Coronary artery (tissue), 2 donors: Measurements from ENCODE around the gene OR2Z1.
"Not testable (repeated sequence)": the region's sequence is repeated elsewhere in the genome, so short reads cannot be mapped to it uniquely, and the experiment has no call there.

Source experiments
- DNase-seq: peaks from one replicate; pipeline ENCODE4 v3.0.0-alpha.2; 2017; ENCODE audit warnings: low spot score
- H3K27ac ChIP-seq, 2 donors: fragments of 200-600 bp; sonication (generic); one replicate each; pipeline ENCODE4 v1.5.1; 2016 to 2019
- H3K4me3 ChIP-seq: fragments of 200-600 bp; sonication (generic); 2 replicates; pipeline ENCODE4 v1.5.1; 2016; ENCODE audit warnings: mild to moderate bottlenecking, moderate library complexity
- TF ChIP-seq, protein P1 (sequence below): fragments of 200-600 bp; sonication (generic); IDR thresholded peaks from one replicate; pipeline ENCODE4 v1.5.1; 2019; ENCODE audit warnings: antibody characterized with exemption

Gene OR2Z1

DNA sequence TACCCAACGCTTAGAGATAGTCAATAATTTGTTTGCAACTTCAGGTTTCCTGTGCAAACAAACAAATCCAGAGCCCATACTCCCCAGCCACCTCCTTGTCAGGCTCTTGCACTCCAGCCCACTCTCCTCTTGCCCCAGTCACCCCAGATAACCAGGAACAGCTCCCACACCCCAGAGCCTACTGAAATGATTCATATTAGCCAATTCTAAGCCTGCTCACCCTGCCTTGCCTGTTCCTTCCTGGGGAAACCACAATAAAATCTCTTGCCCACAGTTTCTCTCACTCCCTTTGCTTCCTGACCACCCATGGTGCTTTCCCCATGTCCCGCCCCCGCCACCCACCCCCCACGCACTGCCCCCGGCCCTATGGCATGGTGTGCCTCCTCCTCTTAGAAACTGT, 19.1 kb upstream of the OR2Z1 start:
- TF ChIP-seq, protein P1, sequence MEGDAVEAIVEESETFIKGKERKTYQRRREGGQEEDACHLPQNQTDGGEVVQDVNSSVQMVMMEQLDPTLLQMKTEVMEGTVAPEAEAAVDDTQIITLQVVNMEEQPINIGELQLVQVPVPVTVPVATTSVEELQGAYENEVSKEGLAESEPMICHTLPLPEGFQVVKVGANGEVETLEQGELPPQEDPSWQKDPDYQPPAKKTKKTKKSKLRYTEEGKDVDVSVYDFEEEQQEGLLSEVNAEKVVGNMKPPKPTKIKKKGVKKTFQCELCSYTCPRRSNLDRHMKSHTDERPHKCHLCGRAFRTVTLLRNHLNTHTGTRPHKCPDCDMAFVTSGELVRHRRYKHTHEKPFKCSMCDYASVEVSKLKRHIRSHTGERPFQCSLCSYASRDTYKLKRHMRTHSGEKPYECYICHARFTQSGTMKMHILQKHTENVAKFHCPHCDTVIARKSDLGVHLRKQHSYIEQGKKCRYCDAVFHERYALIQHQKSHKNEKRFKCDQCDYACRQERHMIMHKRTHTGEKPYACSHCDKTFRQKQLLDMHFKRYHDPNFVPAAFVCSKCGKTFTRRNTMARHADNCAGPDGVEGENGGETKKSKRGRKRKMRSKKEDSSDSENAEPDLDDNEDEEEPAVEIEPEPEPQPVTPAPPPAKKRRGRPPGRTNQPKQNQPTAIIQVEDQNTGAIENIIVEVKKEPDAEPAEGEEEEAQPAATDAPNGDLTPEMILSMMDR: no peak
- DNase-seq: no peak
- no peak overlapping the region for H3K27ac ChIP-seq
- H3K4me3 ChIP-seq: no peak overlapping the region

DNA sequence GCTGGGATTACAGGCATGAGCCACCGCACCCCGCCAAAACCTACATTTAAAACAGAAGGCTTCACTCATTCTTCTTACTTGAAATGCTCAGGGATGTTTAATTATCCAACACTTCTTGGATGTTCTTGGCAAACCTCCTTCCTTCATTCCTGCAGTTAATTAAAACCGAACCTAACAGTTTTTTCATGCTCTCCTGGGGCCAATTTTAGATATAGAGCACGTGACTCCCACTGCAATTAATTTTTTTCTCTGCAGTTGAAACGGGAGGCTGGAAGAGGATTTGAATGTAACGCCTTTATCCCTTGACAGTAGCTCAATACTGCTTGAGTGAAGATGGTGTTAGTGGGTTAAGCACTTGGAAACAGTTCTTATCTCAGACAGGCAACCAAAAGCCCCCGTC, 18.2 kb upstream of the OR2Z1 start:
- DNase-seq: no peak
- Histone ChIP-seq H3K4me3 (no peak overlapping the region), H3K27ac (no peak overlapping the region)
- TF ChIP-seq, protein P1: no peak

DNA sequence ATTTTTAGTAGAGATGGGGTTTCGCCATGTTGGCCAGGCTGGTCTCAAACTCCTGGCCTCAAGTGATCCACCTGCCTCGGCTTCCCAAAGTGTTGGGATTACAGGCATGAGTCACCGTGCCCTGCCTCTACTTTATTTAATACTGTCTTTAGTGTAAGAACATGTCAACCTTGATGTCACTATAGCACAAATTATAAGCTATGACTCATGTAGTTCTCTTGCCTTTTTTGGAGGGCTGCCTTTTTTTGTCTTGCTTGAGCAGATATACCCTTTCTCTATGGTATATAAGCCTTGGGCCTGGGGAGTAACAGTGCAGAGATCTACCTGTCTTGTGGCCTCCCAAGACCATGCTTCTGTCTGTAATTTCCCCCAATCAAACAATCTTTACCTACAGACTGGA, 16.1 kb upstream of the OR2Z1 start:
- H3K4me3 ChIP-seq, DNase-seq, H3K27ac ChIP-seq: not testable (repeated sequence)

DNA sequence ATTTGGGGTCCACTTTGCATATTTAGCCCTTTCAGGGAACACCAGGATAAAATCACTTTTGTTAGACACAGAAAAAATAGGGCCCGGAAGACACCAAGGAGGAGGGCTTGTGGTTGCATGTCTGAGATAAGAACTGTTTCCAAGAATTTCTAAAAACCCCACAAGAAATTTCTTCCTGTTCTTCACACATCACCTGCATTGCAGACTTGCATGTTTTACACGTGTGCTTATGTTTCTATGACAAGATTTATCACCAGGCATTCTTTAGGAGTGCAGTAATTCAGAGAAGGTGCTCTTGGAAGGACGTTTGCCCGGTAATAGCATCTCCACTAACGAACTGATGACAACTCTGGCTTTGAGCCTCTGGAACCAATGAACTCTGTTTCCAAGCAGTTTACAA, 15.7 kb upstream of the OR2Z1 start:
- Histone ChIP-seq H3K4me3 (no peak overlapping the region), H3K27ac (no peak overlapping the region)
- TF ChIP-seq, protein P1: no peak
- DNase-seq: no peak

DNA sequence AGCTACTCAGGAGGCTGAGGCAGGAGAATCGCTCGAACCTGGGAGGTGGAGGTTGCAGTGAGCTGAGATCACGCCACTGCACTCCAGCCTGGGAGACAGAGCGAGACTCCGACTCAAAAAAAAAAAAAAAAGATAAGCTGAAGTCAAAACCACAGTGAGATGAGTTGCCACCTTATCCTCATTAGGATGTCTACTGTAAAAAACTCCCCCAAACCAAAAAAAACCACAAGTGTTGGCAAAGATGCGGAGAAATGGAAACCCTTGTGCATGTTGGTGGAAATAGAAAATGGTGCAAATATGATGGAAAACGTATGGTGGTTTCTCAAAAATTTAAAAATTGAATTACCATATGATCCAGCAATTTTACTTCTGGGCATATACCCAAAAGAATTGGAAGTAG, 11.1 kb upstream of the OR2Z1 start:
- not testable (repeated sequence) for DNase-seq, H3K4me3 ChIP-seq, H3K27ac ChIP-seq

DNA sequence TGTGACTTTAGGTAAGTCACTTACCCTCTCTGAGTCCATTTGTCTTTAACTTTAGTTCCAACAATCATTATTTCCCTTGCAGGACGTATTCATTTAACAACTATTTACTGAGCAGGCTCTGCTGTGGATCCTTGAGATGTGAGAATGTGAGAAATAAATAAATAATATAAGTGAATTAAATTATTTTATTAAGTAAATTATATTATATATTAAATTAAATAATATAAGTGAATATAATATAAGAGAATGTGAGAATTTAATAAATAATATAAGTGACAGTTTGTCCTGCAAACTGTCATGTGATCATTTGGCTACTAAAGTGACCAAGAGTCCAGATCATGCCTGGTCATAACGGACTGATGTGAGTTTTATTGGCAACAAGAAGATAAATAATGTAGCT, 598 bp downstream of the OR2Z1 start:
- TF ChIP-seq, protein P1: no peak
- Histone ChIP-seq H3K4me3 (no peak overlapping the region), H3K27ac (no peak overlapping the region)
- no peak for DNase-seq

DNA sequence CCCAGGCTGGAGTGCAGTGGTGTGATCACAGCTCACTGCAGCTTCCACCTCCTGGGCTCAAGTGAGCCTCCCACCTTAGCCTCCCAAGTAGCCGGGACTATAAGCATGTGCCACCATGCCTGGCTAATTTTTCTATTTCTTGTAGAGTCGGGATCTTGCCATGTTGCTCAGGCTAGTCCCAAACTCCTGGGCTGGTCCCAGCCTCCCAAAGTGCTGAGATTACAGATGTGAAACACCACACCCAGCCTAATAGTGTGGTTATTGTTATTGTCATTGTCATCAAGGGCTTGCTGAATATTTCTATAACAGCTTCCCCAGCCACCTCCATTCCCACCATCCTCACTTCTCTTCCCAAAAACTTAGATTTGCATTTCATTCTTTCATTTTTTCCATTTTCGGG, 2.8 kb downstream of the OR2Z1 start:
- Histone ChIP-seq H3K27ac (no peak overlapping the region), H3K4me3 (no peak overlapping the region)
- TF ChIP-seq, protein P1: no peak
- no peak for DNase-seq

DNA sequence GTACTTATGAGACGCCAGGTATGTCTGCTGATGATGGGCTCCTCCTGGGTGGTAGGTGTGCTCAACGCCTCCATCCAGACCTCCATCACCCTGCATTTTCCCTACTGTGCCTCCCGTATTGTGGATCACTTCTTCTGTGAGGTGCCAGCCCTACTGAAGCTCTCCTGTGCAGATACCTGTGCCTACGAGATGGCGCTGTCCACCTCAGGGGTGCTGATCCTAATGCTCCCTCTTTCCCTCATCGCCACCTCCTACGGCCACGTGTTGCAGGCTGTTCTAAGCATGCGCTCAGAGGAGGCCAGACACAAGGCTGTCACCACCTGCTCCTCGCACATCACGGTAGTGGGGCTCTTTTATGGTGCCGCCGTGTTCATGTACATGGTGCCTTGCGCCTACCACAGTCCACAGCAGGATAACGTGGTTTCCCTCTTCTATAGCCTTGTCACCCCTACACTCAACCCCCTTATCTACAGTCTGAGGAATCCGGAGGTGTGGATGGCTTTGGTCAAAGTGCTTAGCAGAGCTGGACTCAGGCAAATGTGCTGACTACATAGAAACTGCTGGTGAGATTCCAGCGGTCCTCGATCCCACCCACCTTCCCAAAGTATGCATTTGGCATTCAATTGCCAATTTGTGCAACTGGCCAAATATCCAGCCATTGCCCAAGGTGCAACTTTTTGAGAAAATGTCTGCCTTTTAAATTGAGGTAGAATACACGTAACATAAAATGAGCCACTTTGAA, 10.2 kb downstream of the OR2Z1 start:
- Histone ChIP-seq H3K4me3 (no peak overlapping the region), H3K27ac (no peak overlapping the region)
- DNase-seq: no peak
- TF ChIP-seq, protein P1: no peak
